Effector memory CD8-positive, alpha-beta T cell (primary cell): ENCODE data around the gene PRKD2.

Source experiments
- ATAC-seq: fragments of 150-1000 bp; cut with Tn5 transposase; replicated peaks from 2 replicates; pipeline ENCODE4 v1.10.0; 2021; ENCODE audit warnings: mild to moderate bottlenecking, moderate library complexity
- DNase-seq, 3 experiments: peaks; one replicate each; pipeline ENCODE4 v3.0.0; 2021
- H3K27ac Mint-ChIP-seq, 2 donors: one replicate each; pipeline ENCODE4 v1.8.0; 2022; ENCODE audit warnings: mild to moderate bottlenecking in 2 of 2, mixed read lengths in 2 of 2, moderate library complexity in 2 of 2
- H3K27me3 Mint-ChIP-seq, 2 donors: one replicate each; pipeline ENCODE4 v1.8.0; 2022; ENCODE audit warnings: mixed read lengths in 2 of 2
- H3K36me3 Mint-ChIP-seq: one replicate; pipeline ENCODE4 v1.8.0; 2022; ENCODE audit warnings: mild to moderate bottlenecking, moderate library complexity, mixed read lengths; ENCODE audit not compliant: insufficient read depth
- H3K4me1 Mint-ChIP-seq, 2 donors: one replicate each; pipeline ENCODE4 v1.8.0; 2022; ENCODE audit warnings: low read depth in 2 of 2, mixed read lengths in 2 of 2
- H3K4me3 Mint-ChIP-seq, 2 donors: one replicate each; pipeline ENCODE4 v1.8.0; 2022; ENCODE audit warnings: mild to moderate bottlenecking in 2 of 2, mixed read lengths in 2 of 2, moderate library complexity in 2 of 2
- H3K9me3 Mint-ChIP-seq, 2 donors: one replicate each; pipeline ENCODE4 v1.8.0; 2022; ENCODE audit warnings: mixed read lengths in 2 of 2

Gene PRKD2

GRCh38 chr19:46748325-46749109 is 31.6 kb upstream of the PRKD2 start:
- ATAC-seq (peak; percentile 12), DNase-seq (peak; percentile 72 to 78 (median 72))
- H3K27ac Mint-ChIP-seq = peak overlapping the region; percentile 92 to 96
- H3K27me3 Mint-ChIP-seq = no peaks in the 10 kb centered on the region
- H3K36me3 Mint-ChIP-seq = peaks cover 29% of the 10 kb centered on the region
- H3K4me3 Mint-ChIP-seq = peak overlapping the region; percentile 54 to 88
- H3K9me3 Mint-ChIP-seq = no peaks in the 10 kb centered on the region
- H3K4me1 Mint-ChIP-seq = peaks cover 26 to 34% of the 10 kb centered on the region in 2 donors

GRCh38 chr19:46746281-46747057 is 29.6 kb upstream of the PRKD2 start, which contains the start of gene STRN4:
Gene STRN4 (minus strand): TSS chr19:46746450. CDS start chr19:46746430, 20 bp downstream.
- H3K27ac Mint-ChIP-seq = peak within 1 kb of the TSS; percentile 95 to 96
- H3K36me3 Mint-ChIP-seq = peaks cover 37% of the 10 kb centered on the region
- peaks cover 37 to 45% of the 10 kb centered on the region in 2 donors for H3K4me1 Mint-ChIP-seq
- H3K9me3 Mint-ChIP-seq = no peaks in the 10 kb centered on the region
- ATAC-seq = peak; percentile 64
- DNase-seq = peak; percentile 41 to 50 (median 49)
- H3K4me3 Mint-ChIP-seq = peak within 1 kb of the TSS; percentile 90 to 92
- no peaks in the 10 kb centered on the region for H3K27me3 Mint-ChIP-seq

- Mint-ChIP-seq H3K27ac (peak within 1 kb of the TSS; percentile 95 to 96), H3K4me1 (peaks cover 40 to 49% of the 10 kb centered on the region in 2 donors), H3K9me3 (no peaks in the 10 kb centered on the region), H3K4me3 (peak within 1 kb of the TSS; percentile 90 to 92), H3K27me3 (no peaks in the 10 kb centered on the region), H3K36me3 (peaks cover 36% of the 10 kb centered on the region)
- no peak for DNase-seq
- ATAC-seq = peak; percentile 38
Measured at GRCh38 chr19:46745521-46746280, 28.8 kb upstream of the PRKD2 start, which contains the start of gene FKRP. Gene FKRP (plus strand): TSS chr19:46746057. CDS start chr19:46755451, 9,394 bp downstream.

DNA sequence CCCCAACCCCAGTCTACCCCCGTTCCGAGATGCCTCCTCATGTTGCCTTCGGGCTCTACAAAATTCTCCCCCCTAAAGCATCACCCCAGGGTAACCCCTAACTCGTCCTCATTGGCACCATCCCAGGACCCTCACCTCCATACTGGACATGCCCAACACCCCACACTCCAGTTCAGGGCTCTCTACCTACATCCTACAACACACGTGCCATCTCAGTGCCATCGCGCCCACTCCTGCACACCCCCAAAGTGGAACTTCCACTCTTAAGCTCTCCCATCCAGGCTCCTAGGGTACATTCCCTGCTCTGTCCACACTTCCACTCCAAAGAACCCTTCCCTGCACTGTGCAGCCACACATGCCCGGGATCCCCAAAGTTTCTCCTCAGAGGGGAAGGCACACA is 28.1 kb upstream of the PRKD2 start:
- no peaks in the 10 kb centered on the region for H3K9me3 Mint-ChIP-seq
- ATAC-seq (no peak), DNase-seq (no peak)
- no peaks in the 10 kb centered on the region for H3K27me3 Mint-ChIP-seq
- H3K27ac Mint-ChIP-seq = peak overlapping the region; percentile 87 to 95
- peaks cover 43% of the 10 kb centered on the region for H3K36me3 Mint-ChIP-seq
- H3K4me3 Mint-ChIP-seq = peak overlapping the region; percentile 90 to 92
- peaks cover 47 to 55% of the 10 kb centered on the region in 2 donors for H3K4me1 Mint-ChIP-seq

DNA sequence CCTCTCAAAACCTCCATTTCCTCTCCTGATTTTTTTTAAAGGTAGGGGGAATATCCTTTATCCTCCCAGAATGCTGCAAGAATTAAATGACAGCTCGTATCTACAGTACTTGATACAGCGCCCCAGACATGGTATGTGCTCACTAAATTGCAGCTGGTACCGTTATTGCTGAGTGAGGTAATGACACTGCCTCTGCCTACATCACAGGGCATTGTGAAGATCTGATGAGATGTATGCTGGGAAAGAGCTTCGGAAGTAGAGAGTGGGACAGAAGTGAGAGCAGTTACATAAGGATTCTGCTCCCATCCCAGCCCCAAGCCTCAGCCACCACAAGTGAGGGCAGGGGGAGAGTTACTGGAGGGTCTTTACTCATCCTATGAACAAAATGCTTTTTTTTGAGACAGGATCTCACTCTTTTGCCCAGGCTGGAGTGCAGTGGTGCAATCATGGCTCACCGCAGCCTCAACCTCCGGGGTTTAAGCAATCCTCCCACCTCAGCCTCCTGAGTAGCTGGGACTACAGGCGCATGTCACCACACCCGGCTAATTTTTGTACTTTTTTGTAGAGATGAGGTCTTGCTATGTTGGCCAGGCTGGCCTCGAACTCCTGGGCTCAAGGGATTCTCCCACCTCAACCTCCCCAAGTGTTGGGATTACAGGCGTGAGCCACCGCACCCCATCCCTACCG is 27.2 kb upstream of the PRKD2 start:
- no peaks in the 10 kb centered on the region for H3K9me3 Mint-ChIP-seq
- peak overlapping the region; percentile 90 to 92 for H3K4me3 Mint-ChIP-seq
- peak overlapping the region; percentile 87 to 95 for H3K27ac Mint-ChIP-seq
- no peaks in the 10 kb centered on the region for H3K27me3 Mint-ChIP-seq
- no peak for ATAC-seq
- peaks cover 49% of the 10 kb centered on the region for H3K36me3 Mint-ChIP-seq
- DNase-seq = no peak
- peaks cover 51 to 62% of the 10 kb centered on the region in 2 donors for H3K4me1 Mint-ChIP-seq

DNA sequence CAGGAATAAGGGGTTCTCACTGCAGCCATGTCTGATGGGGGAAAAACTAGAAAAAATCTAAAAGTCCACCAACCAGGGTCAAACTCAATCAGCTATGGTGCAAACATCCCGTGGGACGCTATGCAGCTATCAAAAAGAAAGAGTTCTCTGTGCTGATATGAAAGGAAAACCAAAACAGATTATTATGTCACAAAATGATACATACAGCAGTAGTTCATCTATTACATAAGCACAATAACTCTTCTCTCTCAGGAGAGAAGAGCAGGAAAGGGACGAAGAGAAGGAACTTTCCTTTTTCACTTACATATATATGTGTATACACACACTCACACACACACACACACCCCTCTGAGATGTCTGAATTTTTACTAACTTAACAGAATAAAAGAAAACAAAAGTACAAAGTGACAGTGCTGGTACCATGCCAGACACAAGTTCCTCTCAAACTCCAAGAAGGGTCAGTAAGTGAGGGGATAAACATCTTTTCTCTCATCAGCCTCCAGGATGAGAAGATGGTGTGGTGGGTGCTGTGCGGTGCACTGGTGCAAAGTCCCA is 26.1 kb upstream of the PRKD2 start:
- no peak for ATAC-seq
- peak overlapping the region in 1 of 2 donors; percentile 3 for H3K4me3 Mint-ChIP-seq
- H3K27ac Mint-ChIP-seq = no peak overlapping the region
- H3K4me1 Mint-ChIP-seq = peaks cover 47 to 56% of the 10 kb centered on the region in 2 donors
- no peaks in the 10 kb centered on the region for H3K27me3 Mint-ChIP-seq
- H3K36me3 Mint-ChIP-seq = peaks cover 51% of the 10 kb centered on the region
- DNase-seq = no peak
- no peaks in the 10 kb centered on the region for H3K9me3 Mint-ChIP-seq

DNA sequence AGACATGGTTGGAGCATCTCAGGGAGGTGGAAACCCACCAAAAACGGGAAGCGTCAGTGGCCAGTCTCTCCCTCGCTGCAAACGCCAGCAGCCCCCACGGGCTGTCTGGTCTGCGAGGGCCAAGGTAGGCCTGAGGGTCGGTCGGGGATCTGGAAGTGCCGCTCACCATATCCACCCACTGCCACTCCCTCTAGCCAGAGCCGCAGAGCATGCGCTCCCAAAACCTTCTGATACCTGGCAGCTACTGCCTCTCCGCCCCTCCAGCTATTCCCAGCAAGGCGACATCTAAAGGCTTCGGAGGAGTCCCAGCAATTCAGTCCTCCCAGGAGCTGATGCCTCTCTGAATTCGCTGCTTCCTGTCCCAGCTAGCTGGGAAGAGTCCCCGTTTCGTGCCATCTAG is 24.5 kb upstream of the PRKD2 start:
- Mint-ChIP-seq H3K4me3 (no peak overlapping the region), H3K27me3 (no peaks in the 10 kb centered on the region), H3K27ac (no peak overlapping the region), H3K36me3 (peaks cover 54% of the 10 kb centered on the region), H3K4me1 (peaks cover 41 to 50% of the 10 kb centered on the region in 2 donors), H3K9me3 (no peaks in the 10 kb centered on the region)
- ATAC-seq (no peak), DNase-seq (no peak)

GRCh38 chr19:46739290-46739771 is 22.4 kb upstream of the PRKD2 start:
- ATAC-seq = no peak
- Mint-ChIP-seq H3K27me3 (no peaks in the 10 kb centered on the region), H3K4me3 (no peak overlapping the region), H3K27ac (no peak overlapping the region), H3K9me3 (no peaks in the 10 kb centered on the region), H3K4me1 (peaks cover 31 to 38% of the 10 kb centered on the region in 2 donors), H3K36me3 (peaks cover 58% of the 10 kb centered on the region)
- DNase-seq = no peak

GRCh38 chr19:46737761-46738171 is 20.9 kb upstream of the PRKD2 start:
- Mint-ChIP-seq H3K27me3 (no peaks in the 10 kb centered on the region), H3K36me3 (peaks cover 69% of the 10 kb centered on the region), H3K4me3 (no peak overlapping the region), H3K9me3 (no peaks in the 10 kb centered on the region), H3K4me1 (peaks cover 23 to 27% of the 10 kb centered on the region in 2 donors), H3K27ac (peak overlapping the region in 1 of 2 donors; percentile 82)
- DNase-seq = no peak
- no peak for ATAC-seq

DNA sequence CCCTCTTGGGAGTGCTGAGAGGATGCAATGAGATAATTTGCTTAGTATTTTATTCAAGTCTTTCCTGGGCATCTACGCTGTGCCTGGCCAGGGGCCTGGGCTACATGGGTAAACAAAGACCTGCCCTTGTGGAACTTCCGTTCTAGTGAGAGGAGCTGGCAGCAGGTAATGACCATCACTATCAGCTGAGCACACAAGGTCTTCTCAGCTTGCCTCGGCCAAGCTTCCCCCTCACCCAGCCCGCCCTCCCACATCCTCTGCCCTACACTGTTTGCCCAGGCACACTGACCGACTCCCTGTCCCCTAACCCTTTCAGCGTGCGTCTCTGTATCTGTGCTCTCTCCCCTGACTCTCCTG is 20.4 kb upstream of the PRKD2 start:
- Mint-ChIP-seq H3K4me3 (no peak overlapping the region), H3K9me3 (no peaks in the 10 kb centered on the region), H3K36me3 (peaks cover 69% of the 10 kb centered on the region), H3K27me3 (no peaks in the 10 kb centered on the region), H3K4me1 (peaks cover 21 to 24% of the 10 kb centered on the region in 2 donors), H3K27ac (peak overlapping the region in 1 of 2 donors; percentile 82)
- no peak for ATAC-seq
- DNase-seq = no peak

- Mint-ChIP-seq H3K27me3 (no peaks in the 10 kb centered on the region), H3K27ac (peak overlapping the region in 1 of 2 donors; percentile 82), H3K4me3 (no peak overlapping the region), H3K36me3 (peaks cover 70% of the 10 kb centered on the region), H3K9me3 (no peaks in the 10 kb centered on the region), H3K4me1 (peaks cover 18 to 22% of the 10 kb centered on the region in 2 donors)
- DNase-seq (no peak), ATAC-seq (no peak)
Measured at GRCh38 chr19:46736531-46737297, 19.8 kb upstream of the PRKD2 start.
